SU-DHL-6 (cell line): ENCODE measurements around the gene CCDC127.

Experiments used
- CTCF ChIP-seq: fragments of 200-600 bp; sonication (generic); IDR thresholded peaks from one replicate; pipeline ENCODE4 v1.5.1; 2017; ENCODE audit warnings: antibody characterized with exemption, mild to moderate bottlenecking, low read length, moderate library complexity; ENCODE audit not compliant: insufficient read depth, poor library complexity, severe bottlenecking
- EZH2phosphoT487 ChIP-seq: fragments of 200-600 bp; sonication (generic), shearing (Covaris generic); conservative IDR thresholded peaks from 2 replicates; pipeline ENCODE4 v1.6.1; 2018; ENCODE audit warnings: mild to moderate bottlenecking, antibody characterized with exemption, low read length, moderate library complexity, mixed read lengths

- TF ChIP-seq EZH2phosphoT487 (no peak), CTCF (no peak)
Observed at GRCh38 chr5:171801-172331, 46.1 kb downstream of the CCDC127 start.
